Stimulated activated memory B cell treated with anti-CD40 and anti-IgM and Interleukin-4, amounts not matched to agents 10 μg/mL and 1 μg/mL and 100 μg/mL, for 72 hours (primary cell): ENCODE measurements around the gene SLAMF1.
"Not testable (repeated sequence)": the region's sequence is repeated elsewhere in the genome, so short reads cannot be mapped to it uniquely, and the experiment has no call there.

ENCODE experiments used
- ATAC-seq: fragments of 150-1000 bp; cut with Tn5 transposase; 2 replicates; pipeline ENCODE4 v1.10.0; 2021
- H3K27ac Mint-ChIP-seq: one replicate; pipeline ENCODE4 v1.8.0; 2022; ENCODE audit warnings: mild to moderate bottlenecking, mixed read lengths
- H3K27me3 Mint-ChIP-seq: one replicate; pipeline ENCODE4 v1.8.0; 2022; ENCODE audit warnings: mixed read lengths
- H3K36me3 Mint-ChIP-seq: one replicate; pipeline ENCODE4 v1.8.0; 2022; ENCODE audit warnings: mixed read lengths
- H3K4me1 Mint-ChIP-seq: one replicate; pipeline ENCODE4 v1.8.0; 2022; ENCODE audit warnings: mixed read lengths
- H3K4me3 Mint-ChIP-seq: one replicate; pipeline ENCODE4 v1.8.0; 2022; ENCODE audit warnings: mild to moderate bottlenecking, moderate library complexity, mixed read lengths
- H3K9me3 Mint-ChIP-seq: one replicate; pipeline ENCODE4 v1.8.0; 2022; ENCODE audit warnings: mixed read lengths

SLAMF1 gene, protein sequence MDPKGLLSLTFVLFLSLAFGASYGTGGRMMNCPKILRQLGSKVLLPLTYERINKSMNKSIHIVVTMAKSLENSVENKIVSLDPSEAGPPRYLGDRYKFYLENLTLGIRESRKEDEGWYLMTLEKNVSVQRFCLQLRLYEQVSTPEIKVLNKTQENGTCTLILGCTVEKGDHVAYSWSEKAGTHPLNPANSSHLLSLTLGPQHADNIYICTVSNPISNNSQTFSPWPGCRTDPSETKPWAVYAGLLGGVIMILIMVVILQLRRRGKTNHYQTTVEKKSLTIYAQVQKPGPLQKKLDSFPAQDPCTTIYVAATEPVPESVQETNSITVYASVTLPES

DNA sequence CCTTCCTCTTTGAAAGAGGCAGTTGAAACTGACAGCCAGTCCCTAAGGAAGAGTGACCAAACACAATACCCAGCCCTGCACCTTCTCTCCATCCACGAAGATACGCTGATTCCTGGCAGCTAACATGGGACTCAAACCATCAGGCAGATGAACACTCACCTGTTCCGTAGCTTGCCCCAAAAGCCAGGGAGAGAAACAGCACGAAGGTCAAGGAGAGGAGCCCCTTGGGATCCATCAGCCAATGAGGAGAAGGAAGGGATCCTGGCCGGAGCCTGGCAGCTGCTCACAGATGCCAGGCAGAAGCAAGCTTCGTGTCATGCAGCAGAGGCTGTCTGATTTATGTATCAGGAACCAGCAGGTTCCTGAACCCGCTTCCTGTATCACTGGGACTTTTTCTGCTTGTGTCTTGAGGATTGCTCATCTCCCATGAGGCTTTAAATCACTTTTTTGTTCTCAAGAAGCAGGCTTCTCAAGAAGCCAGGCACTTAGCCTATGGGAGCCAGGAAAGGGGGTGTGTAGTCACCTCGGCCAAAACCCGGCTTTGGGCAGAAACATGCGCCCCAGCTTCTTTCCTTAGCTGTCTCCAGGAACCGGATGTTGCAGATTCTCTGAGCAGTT lies at the start of gene SLAMF1:
SLAMF1 (minus strand) TSS at position 334 of the 618 bp plus-strand sequence; CDS start at position 235, 99 bp downstream.
- no peaks in the 10 kb centered on the region for H3K27me3 Mint-ChIP-seq
- H3K36me3 Mint-ChIP-seq: peaks cover 28% of the 10 kb centered on the region
- no peaks in the 10 kb centered on the region for H3K9me3 Mint-ChIP-seq
- H3K4me1 Mint-ChIP-seq: peaks cover 84% of the 10 kb centered on the region
- H3K4me3 Mint-ChIP-seq: peak within 1 kb of the TSS; percentile 91
- H3K27ac Mint-ChIP-seq: peak within 1 kb of the TSS; percentile 85
- peak; percentile 89 for ATAC-seq

DNA sequence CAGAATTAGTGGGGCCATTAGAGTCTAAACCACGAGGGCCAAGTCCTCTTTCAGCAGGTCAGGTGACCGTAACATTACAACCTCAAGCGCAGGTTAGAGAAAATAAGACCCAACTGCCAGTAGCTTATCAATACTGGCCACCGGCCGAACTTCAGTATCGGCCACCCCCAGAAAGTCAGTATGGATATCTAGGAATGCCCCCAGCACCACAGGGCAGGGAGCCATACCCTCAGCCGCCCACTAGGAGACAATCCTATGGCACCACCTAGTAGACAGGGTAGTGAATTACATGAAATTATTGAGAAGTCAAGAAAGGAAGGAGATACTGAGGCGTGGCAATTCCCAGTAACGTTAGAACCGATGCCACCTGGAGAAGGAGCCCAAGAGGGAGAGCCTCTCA lies 45.5 kb upstream of the SLAMF1 start:
- peaks cover 50% of the 10 kb centered on the region for H3K4me1 Mint-ChIP-seq
- not testable (repeated sequence) for H3K27me3 Mint-ChIP-seq, ATAC-seq, H3K9me3 Mint-ChIP-seq, H3K4me3 Mint-ChIP-seq
- H3K36me3 Mint-ChIP-seq: peaks cover 46% of the 10 kb centered on the region
- peak overlapping the region; percentile 66 for H3K27ac Mint-ChIP-seq

DNA sequence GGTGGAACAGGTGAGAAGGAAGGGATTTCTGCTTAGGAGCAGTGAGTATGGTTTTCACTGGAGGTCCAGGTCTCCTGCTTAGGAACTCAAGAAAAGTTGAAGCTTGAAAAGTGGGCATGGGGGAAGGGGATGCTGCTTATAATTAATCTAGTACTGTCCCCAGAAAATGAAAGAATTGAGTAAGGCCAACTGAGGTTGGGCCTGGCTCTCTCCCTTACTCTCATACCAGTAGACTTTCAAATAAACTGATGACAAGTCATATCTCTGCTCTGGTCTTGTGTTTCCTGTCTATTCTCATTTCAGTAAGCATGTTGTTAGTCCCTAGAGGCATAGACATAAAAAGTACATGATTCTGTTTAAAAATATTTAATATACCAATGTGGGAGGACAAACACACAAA lies 38.4 kb upstream of the SLAMF1 start:
- peaks cover 69% of the 10 kb centered on the region for H3K4me1 Mint-ChIP-seq
- ATAC-seq: peak; percentile 81

DNA sequence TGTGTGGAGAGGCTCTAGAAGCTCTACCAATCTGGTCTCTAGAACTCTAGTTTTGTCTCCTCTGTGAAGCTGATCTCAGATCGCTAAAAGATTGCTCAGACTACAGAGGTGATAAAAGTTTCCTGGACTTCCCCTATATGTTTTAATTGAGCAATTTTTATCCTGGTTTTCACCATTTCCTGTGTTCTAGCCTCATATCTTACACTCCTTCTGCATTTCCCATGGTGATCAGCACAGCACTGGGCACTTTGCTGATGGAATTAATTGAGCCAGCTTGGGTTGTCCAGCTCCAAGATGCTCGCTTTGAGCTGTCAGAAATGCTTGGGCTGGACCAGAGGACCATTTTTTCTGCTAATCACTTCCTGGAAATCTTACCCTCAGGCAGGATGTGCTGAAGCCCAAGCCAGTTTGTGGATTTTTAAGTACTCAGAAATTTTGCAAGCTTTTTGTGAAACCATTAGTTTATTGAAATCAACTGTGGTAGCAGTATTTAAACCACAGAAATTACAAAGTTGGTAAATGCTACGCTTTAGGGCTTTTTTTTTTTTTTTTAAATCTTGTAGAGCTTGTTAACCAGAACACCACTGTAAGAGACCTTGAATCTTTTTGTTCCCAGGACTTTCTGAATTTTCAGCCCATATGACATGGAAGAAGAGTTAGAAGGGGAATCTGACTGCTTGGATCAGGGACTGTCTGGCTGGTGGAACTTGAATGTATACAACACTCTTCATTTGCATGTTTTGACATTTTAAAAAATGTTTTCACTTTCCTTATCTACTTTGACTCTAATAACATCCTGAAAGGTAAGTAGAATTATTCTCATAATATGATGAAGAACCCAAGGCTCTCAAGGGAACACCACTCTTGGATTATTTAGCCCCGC lies 36.4 kb upstream of the SLAMF1 start:
- Mint-ChIP-seq H3K36me3 (peaks cover 80% of the 10 kb centered on the region), H3K27ac (peak overlapping the region; percentile 75), H3K9me3 (peaks cover 2% of the 10 kb centered on the region), H3K27me3 (no peaks in the 10 kb centered on the region), H3K4me1 (peaks cover 62% of the 10 kb centered on the region), H3K4me3 (peak overlapping the region; percentile 22)
- peak; percentile 53 for ATAC-seq

More for the DNA sequence above, 38.4 kb upstream of the SLAMF1 start:
- H3K9me3 Mint-ChIP-seq: peaks cover 2% of the 10 kb centered on the region
- no peaks in the 10 kb centered on the region for H3K27me3 Mint-ChIP-seq
- peak overlapping the region; percentile 75 for H3K27ac Mint-ChIP-seq
- no peak overlapping the region for H3K4me3 Mint-ChIP-seq
- peaks cover 79% of the 10 kb centered on the region for H3K36me3 Mint-ChIP-seq

DNA sequence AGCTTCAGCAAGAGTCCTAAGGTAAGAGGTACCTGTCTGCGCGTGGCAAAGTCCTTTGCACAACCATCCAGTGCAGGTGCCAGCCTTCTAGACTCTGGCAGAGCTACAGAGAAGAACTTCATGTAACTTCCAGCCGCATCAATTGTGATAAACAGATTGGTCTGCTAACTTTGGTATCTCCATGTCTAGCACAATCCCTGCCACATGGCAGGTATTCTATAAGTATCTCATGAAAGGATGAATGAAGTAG lies 35.0 kb upstream of the SLAMF1 start:
- no peaks in the 10 kb centered on the region for H3K9me3 Mint-ChIP-seq
- ATAC-seq: no peak
- peak overlapping the region; percentile 75 for H3K27ac Mint-ChIP-seq
- no peak overlapping the region for H3K4me3 Mint-ChIP-seq
- no peaks in the 10 kb centered on the region for H3K27me3 Mint-ChIP-seq
- peaks cover 67% of the 10 kb centered on the region for H3K4me1 Mint-ChIP-seq
- peaks cover 79% of the 10 kb centered on the region for H3K36me3 Mint-ChIP-seq

DNA sequence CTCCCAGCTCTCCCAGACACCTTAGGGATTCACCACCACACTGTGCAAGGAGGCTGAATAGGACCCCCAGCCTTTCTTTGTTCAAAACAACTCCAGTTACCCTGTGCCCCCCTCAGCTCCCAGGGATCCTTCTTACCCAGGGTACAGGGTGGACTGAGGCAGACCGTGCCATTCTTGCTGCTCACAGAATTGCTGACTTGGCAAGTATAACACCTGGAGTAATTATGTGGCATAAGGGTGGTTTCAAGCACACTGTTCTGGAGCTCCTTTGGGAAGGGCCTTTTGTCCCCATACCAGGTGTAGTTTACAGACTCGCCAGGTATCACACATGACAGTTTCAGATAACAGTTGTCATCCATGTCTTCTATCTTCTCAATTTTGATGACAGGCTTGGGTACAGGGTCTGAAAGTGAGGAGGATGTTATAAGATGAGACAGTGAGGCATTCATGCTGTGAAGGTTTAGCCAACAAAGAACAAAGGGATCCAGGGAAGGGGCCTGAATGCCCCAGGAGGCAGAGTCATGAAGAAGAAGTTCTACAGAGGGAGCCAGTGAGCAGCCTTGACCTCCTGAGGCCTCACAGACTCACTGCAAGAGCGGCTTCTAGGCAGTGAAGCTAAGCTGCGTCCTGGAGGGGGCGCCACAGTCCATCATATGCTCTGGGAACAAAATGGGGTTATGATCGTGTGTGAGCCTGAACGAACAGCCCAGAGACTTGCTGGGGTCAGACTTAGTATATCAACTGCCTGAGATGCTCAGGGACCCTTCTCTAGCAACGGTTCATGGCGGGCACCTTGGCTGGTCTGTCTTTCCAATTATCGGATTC lies 34.4 kb upstream of the SLAMF1 start:
- peak overlapping the region; percentile 75 for H3K27ac Mint-ChIP-seq
- H3K36me3 Mint-ChIP-seq: peaks cover 73% of the 10 kb centered on the region
- peaks cover 62% of the 10 kb centered on the region for H3K4me1 Mint-ChIP-seq
- peak; percentile 84 for ATAC-seq
- no peaks in the 10 kb centered on the region for H3K9me3 Mint-ChIP-seq
- no peaks in the 10 kb centered on the region for H3K27me3 Mint-ChIP-seq
- H3K4me3 Mint-ChIP-seq: no peak overlapping the region

DNA sequence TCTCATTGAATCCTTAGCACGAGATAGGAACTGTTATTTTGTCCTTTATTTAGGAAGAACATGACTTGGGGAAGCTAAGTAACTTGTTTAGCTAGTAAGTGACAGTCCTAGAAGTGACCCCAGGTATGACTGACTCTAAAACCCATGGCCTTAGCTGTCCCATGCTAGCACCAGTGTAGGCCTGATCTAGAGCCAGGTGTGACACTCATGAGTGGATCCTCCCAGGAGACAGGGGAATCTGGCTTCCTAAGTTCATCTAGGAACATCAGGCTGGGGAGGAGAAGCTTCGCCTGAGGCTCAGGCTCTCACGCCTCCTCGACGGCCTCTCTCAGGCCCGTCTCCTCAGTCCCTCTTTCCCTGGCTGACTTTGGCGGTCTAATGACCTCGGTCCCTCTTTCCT lies 33.6 kb upstream of the SLAMF1 start:
- Mint-ChIP-seq H3K4me1 (peaks cover 54% of the 10 kb centered on the region), H3K36me3 (peaks cover 68% of the 10 kb centered on the region), H3K9me3 (no peaks in the 10 kb centered on the region), H3K27me3 (no peaks in the 10 kb centered on the region), H3K27ac (peak overlapping the region; percentile 75), H3K4me3 (no peak overlapping the region)
- ATAC-seq: no peak

DNA sequence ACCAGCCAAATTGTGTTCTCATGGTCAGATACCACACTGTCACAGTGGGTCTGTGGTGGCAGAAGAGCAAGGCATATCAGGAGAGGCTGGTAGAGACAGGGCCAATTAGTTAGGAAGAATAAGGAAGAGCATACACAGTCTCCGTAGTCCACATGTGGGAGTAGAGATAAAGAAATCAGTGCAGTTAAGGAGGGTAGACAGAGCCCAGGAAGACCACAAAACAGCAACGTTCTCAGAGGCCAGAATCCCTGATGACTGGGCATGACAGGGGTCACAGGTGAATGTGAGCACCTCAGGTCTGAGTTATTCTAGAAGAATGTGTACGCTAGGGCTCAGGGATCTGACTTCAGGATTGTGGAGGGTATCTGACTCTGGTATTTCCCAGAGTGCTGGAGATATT lies 33.0 kb upstream of the SLAMF1 start:
- H3K27me3 Mint-ChIP-seq: no peaks in the 10 kb centered on the region
- H3K4me1 Mint-ChIP-seq: peaks cover 48% of the 10 kb centered on the region

DNA sequence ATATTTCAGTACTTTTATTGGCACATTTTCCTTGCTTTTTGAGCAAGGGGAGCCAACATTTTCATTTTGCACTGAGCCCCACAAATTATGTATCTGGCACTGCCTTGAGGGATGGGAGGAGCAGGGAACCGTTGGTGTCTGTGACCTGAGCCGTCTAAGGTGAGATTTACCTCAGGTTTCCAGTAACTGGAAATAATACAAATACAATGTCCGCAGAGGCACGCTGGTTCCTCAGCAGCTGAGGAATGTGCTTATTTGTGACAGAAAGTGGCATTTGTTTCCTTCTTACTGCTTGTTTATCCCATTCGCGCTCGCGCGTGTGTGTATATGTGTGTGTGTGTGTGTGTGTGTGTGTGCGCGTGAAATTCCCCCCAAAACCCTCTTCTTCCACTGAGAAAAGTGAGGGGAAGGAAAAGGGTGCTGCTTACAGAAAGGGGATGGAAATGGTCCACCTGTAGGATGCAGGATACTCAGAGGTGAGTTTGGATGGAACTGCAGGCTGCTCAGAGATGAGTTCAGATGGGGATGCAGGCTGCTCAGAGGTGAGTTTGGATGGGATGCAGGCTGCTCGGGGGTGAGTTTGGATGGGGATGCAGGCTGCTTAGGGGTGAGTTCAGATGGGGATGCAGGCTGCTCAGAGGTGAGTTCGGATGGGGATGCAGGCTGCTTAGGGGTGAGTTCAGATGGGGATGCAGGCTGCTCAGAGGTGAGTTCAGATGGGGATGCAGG lies 30.2 kb upstream of the SLAMF1 start:
- Mint-ChIP-seq H3K27ac (peak overlapping the region; percentile 75), H3K4me3 (no peak overlapping the region), H3K4me1 (peaks cover 20% of the 10 kb centered on the region), H3K36me3 (peaks cover 44% of the 10 kb centered on the region), H3K27me3 (no peaks in the 10 kb centered on the region), H3K9me3 (no peaks in the 10 kb centered on the region)
- ATAC-seq: no peak

More for the DNA sequence above, 33.0 kb upstream of the SLAMF1 start:
- Mint-ChIP-seq H3K9me3 (no peaks in the 10 kb centered on the region), H3K27ac (peak overlapping the region; percentile 50), H3K4me3 (no peak overlapping the region), H3K36me3 (peaks cover 63% of the 10 kb centered on the region)
- no peak for ATAC-seq

DNA sequence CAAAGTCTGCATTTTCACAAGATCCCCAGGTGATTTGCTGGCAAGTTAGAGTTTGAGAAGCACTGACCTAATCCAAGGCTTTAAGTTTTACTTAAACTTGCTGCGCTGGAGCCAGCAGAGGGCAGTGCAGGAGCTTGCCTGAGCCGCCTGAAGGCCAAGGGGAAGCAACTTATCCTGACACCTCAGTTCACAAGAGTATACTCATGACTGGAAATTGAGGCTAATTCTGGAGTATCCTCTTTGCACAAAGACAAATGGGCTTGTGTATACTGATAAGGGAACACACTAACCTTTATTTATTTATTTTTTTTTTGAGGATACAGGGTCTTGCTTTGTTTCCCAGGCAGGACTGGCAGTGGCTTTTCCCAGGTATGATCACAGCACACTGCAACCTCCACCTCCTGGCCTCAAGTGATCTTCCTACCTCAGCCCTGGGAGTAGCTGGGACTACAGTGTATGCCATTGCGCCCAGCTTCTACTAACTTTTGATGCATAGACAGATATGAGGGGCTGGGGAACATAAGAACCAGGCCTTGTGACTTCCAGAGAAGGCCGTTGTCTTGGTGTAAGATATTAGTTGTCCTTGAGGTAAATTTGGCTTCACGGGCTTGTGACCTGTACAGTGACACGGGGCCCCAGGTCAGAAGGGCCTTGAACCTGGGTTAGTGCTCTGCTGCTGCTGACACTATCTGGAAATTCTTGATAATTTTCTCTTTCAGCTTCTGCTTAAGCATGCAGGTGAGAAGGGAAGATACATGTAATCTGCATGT lies 29.0 kb upstream of the SLAMF1 start:
- ATAC-seq: peak; percentile 88
- Mint-ChIP-seq H3K27ac (no peak overlapping the region), H3K4me3 (no peak overlapping the region), H3K36me3 (peaks cover 32% of the 10 kb centered on the region), H3K4me1 (peaks cover 10% of the 10 kb centered on the region), H3K9me3 (no peaks in the 10 kb centered on the region), H3K27me3 (no peaks in the 10 kb centered on the region)

DNA sequence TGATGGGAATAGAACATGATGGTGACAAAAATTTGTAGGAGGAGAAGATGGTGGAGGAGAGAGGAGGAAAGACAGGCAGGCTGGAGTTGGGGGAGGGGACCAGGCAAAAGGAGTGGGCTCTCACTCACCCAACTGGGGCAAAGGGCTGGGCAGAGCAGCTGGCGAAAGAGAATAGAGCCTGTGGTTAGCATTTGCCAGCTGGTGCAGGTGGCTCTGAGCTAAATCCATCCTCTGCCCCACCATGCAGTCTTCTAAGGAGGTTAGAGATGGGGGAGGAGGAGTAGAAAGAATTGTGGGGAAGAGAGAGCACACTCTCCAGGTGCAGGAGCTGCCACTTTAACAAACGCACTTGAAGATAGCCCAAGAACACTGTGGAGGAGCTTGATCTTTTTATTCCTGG lies 27.6 kb upstream of the SLAMF1 start:
- peak; percentile 66 for ATAC-seq
- Mint-ChIP-seq H3K36me3 (peaks cover 22% of the 10 kb centered on the region), H3K4me3 (no peak overlapping the region), H3K27ac (no peak overlapping the region), H3K9me3 (peaks cover 3% of the 10 kb centered on the region), H3K4me1 (peaks cover 9% of the 10 kb centered on the region), H3K27me3 (no peaks in the 10 kb centered on the region)

DNA sequence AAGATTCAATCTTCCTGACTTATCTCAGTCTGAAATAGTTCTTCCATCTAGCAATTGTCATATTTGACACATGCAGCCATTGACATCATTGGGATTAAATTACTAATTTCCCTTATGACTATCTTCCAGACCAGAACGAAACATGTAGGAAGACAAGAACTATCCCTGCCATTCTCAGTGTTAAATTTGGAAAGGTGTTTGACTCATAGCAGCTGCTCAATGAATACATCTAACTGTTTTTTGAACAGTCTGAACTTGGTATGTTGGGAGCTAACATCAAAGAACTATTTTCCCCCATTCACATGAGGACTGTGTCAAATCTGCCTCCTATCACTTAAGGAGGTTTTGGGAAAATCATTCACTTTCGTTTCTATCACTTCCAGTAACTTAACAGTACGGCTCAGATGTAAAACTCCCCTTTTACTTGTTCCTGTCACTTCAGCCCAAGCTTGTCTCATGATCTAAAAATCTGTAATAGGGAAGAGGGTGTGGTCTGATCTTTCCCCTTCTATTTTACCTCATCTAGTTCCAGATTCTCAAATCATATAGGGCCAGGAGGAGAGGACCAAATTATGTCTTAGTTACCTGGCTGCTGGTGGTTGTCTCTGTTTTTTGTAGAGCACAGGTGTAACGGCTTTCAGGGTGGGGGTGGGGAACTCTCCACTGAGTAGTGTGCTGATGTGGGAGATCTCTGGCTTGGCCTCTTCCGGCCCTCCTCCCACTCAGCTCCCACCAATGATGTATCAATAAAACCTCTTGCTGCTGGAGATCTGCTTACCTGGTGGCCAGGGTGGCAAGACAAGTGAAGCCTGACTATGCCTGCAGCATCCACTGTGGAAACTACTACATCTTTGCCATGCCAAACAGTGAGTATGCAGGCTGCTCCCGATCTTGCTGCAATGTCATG lies 26.2 kb upstream of the SLAMF1 start:
- Mint-ChIP-seq H3K4me1 (peaks cover 5% of the 10 kb centered on the region), H3K27ac (no peak overlapping the region), H3K36me3 (peaks cover 11% of the 10 kb centered on the region), H3K27me3 (no peaks in the 10 kb centered on the region), H3K4me3 (no peak overlapping the region), H3K9me3 (peaks cover 3% of the 10 kb centered on the region)
- ATAC-seq: no peak
